Stimulated activated CD4-positive, alpha-beta T cell treated with anti-CD3 and anti-CD28 coated beads, Interleukin-2, amount 100 ng/mL, for 24 hours (primary cell): ENCODE data around the gene SCLY.

Experiments
- DNase-seq, 2 donors: peaks; one replicate each; pipeline ENCODE4 v3.0.0-alpha.2; 2020

SCLY gene

GRCh38 chr2:238077292-238077691, 16.5 kb downstream of the SCLY start:
- DNase-seq, result no peak

- no peak for DNase-seq
Observed at GRCh38 chr2:238079874-238080327, 19.1 kb downstream of the SCLY start.

- no peak for DNase-seq
Observed at GRCh38 chr2:238080518-238080917, 19.7 kb downstream of the SCLY start.

- DNase-seq, result no peak
Observed at GRCh38 chr2:238081150-238081549, 20.3 kb downstream of the SCLY start.

GRCh38 chr2:238081561-238081960, 20.8 kb downstream of the SCLY start:
- DNase-seq, result no peak

GRCh38 chr2:238082151-238082550, 21.4 kb downstream of the SCLY start:
- DNase-seq, result no peak

- DNase-seq, result no peak
Observed at GRCh38 chr2:238082827-238083226, 22.0 kb downstream of the SCLY start.

- DNase-seq, result no peak
Observed at GRCh38 chr2:238083919-238084318, 23.1 kb downstream of the SCLY start.

- no peak for DNase-seq
Observed at GRCh38 chr2:238084761-238085160, 24.0 kb downstream of the SCLY start.

- no peak for DNase-seq
Observed at GRCh38 chr2:238085899-238086298, 25.1 kb downstream of the SCLY start.

GRCh38 chr2:238087211-238087610, 26.4 kb downstream of the SCLY start:
- DNase-seq, result no peak

- DNase-seq, result no peak
Observed at GRCh38 chr2:238090887-238091286, 30.1 kb downstream of the SCLY start.

- no peak for DNase-seq
Observed at GRCh38 chr2:238091436-238092060, 30.7 kb downstream of the SCLY start.

GRCh38 chr2:238092486-238093035, 31.8 kb downstream of the SCLY start:
- DNase-seq, result no peak

GRCh38 chr2:238093181-238094140, 32.7 kb downstream of the SCLY start:
- no peak for DNase-seq

GRCh38 chr2:238094438-238095022, 33.7 kb downstream of the SCLY start:
- DNase-seq, result no peak

- DNase-seq, result no peak
Observed at GRCh38 chr2:238095143-238095542, 34.3 kb downstream of the SCLY start.

- no peak for DNase-seq
Observed at GRCh38 chr2:238096311-238097011, 35.7 kb downstream of the SCLY start.

GRCh38 chr2:238097201-238097987, 36.6 kb downstream of the SCLY start:
- no peak for DNase-seq

- DNase-seq, result peak in 1 of 2 donors; percentile 16
Observed at GRCh38 chr2:238097988-238098871, 37.4 kb downstream of the SCLY start.
